Measurements from ENCODE around the gene DUOXA1.
"Not testable (repeated sequence)": the region's sequence is repeated elsewhere in the genome, so short reads cannot be mapped to it uniquely, and the experiment has no call there.

DUOXA1 gene

DNA sequence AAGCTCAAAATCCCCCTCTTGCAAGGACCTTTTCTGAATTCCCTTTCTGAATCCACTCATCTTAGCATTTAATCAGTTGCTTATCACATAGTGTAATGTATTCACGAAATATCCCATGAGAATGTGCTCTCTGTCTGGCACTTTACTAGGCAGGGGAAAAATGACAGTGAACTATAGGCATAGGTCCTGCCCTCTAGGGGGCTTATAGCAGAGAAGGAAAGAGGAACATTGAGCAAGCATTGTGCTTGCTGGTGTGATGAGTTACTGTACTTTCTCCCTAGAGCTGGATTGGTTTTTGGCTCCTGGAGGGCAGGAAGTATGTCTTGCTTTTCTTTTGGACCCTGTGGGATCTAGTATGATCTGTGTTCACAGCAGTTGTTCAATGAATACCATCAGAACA lies 42.2 kb downstream of the DUOXA1 start:
- DNase-seq: no peak

DNA sequence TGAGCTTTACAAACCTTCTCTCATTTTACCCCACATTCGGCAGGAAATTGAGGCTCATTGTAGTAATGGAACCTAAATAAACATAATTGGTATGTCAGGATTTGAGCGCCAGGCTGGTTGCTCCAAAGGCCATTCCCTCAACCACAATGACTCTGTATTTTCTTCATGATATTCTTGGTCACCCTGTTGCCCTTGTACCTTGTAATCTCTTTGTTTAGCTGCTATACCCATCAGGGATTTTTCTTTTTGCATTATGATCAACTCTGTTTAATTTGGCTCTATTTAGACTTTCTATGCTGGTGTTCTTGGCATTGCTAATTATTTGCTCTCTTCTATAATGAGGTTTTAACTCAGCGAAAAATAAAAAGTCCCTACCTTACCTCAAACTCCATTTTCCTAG lies 45.5 kb downstream of the DUOXA1 start:
- DNase-seq: no peak

DNA sequence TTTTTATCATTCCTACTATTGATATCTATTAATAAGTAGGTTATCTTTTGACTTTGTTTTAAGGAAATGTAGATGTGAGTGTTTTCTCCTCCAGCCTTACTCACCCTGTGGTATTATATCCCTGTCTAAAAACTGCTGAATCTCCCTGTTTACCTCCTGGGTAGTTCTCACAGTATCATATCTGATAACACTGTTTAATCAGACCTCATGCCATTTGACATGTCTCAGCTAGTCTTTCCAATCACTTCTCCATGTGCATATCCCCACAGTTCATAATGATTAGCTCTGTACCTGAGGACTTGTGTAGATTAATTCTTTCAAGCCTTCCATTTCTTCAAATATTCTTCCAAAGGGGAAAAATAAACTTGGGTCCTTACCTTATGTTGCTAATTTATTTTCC lies 46.5 kb downstream of the DUOXA1 start:
- DNase-seq: no peak

DNA sequence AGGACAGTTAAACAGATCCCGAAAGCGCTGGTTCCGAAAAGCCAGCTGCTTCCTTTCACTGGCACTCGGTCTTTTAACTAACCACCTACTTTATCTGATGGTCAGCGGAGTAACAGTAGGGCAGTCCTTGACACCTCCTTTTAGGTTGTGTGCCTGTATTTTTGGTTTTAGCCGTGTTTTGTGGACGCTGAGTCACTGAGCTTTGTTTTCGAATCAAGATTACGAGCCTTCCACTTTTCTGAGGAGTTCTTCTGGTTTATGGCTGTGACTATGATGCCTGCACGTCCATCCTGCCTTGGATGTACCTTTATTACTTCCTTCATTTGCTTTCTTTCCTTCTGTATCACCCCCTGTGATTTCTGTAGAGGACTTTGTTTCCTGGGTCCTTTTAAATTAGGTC lies 47.3 kb downstream of the DUOXA1 start:
- DNase-seq: not testable (repeated sequence)

DNA sequence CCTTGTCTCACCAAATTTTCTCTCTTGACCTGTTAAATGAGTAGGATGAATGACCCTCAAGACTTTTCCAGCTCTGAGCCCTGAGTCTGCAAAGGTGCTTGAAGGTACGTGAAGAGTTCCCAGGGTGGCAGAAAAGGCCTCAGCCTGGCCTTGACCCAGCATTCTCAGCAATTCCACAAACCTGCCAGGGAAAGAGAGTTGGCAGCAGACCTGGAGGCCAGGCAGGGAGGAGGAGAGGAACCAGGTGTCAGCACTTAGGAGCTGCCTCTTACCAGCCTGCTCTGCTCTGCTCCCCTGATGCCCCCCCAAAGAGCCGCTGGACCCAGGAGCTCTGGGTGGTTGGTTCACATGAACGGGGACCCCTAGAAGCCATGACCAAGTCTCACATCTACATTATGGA lies 49.1 kb downstream of the DUOXA1 start:
- peak; percentile 32 for DNase-seq

DNA sequence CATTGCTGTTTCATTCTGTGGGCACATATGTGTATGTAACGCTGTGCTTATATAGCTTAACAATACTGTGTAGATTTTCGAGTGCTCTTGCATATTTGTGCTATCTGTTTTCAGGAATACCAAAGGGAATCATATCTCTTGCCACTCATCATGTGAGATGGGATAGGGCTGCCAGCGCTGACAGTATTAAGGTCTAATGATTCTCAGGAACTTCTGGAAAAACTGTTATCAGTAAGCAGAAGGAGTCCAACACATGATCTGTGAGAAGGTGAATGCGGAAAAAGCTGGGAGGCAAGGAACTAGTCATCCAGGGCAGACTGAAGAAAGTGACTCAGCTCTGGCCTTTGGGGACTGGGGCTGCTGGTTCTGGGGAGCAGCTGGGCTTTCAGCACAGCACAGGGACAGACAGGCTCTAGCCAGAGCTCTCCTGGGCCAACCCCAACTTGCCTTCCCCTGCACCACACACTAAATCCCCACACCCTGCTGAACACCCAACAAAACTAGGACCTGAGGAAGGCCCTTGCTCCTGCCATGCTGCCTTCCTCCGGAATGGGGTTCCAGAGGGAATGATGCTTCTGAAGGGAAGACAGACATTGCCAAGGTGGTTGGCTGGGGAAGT lies 49.9 kb downstream of the DUOXA1 start:
- DNase-seq: not testable (repeated sequence)

DNA sequence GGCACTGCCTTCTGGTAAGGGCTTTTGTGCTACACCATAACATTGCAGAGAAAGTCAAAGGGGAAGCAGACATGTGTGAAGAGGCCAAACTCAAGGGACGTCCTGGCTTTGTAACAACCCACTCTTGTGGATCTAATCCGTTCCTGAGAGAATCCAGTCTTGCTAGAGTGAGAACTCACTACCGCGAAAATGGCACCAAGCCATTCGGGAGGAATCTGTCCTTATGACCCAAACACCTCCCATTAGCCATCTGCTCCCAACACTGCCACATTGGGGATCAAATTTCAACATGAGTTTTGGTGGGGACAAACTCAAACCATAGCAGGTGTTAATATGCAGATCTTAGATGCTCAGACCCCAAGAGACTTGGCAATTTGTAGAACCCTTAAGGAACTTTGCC lies 50.5 kb downstream of the DUOXA1 start:
- DNase-seq: peak; percentile 12

DNA sequence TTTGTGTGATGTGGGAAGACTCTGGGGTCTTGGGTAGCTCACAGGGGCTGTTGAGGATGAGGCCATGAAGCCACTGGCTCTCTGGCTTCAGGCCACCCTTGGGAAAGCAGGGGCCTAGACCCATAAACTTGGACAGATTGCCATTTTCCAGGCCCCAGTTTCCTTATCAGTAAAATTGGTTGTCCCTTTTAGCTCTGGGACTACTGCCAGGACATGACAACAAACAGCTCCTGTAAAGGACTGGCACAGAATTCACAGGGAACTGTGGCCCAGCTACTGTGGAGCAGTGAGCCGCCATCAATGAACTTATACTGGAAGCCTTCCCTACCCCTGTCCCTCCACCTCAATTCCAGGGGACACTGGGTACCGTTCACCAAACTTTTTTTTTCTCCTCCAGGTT lies 52.3 kb downstream of the DUOXA1 start:
- DNase-seq: not testable (repeated sequence)

DNA sequence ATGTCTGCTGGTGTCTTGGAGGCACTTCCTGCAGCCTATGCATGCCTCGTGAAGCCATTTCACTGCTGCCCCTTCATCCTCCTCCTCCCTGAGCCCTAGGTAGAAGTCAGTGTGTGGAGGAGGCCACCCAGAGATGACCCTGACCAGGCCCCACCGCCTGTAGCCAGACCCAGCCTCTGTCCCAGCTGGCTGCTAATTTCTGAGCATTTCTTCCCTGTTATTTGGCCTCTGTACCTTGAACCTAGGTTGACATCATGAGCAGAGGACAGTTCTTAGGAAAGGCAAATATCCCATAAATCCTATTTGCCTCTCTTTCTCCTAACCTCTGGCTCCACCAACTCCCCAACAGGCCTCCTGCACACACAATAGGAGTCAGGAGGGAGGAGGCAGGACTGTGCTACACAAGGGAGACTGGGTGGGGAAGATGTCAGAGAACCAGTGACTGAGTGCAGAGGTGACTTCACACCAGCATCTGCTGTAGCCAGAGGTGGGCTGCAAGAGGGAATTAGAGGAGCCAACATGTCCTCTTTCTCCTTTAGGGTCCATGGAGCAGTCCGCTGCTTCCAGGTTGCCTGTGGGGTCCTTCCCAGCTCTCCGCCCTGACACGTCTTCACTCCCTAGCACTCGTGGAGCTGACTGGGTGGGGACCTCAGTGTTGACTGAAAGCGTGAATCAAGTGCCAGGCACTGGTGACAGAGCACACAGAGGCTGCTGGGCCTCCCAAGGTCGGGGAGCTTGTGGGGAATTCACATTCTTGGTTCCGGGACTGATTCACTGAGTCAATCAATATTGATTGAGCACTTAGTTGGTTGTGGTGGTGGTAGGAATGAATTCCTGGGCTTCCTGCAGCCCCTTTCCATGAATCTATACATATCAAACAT lies 54.0 kb downstream of the DUOXA1 start:
- DNase-seq: not testable (repeated sequence)

DNA sequence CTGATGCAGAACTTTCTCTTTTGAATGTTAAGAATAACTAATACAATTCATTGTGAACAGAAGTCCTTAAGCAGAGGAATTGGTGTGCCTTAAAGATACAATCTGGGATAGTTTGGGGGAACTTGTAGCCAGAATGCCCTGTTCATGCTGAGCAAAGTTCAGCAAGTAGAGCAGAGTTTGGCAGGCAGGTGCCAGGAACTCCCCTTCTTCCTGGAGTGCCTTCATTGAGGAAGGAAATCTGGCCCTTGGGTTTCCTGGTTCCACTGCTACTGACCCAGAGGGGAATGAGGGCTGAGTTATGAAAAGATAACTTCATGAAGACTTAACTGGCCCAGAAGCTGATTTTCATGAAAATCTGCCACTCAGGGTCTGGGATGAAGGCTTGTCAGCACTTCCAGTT lies 56.1 kb downstream of the DUOXA1 start:
- DNase-seq: not testable (repeated sequence)

DNA sequence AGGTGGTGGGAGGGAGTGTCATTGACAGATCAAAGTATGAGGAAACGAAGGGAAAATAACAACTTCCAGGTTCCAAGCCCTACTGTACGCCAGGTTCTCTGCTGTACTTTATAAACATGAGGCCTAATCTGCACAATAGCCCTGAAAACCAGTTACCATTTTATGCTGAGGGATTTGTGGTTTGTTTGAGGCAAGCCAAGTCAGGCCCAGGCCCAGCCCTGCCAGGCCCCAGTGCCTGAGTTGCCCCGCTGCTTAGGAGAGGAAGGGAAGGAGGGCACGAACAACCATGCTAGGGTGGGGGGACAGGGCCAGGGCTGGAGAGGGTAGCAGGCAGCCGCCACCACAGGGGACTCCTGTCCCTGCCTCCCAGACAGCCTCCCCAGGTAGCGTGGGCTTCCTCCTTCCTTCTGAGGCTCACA lies 59.7 kb downstream of the DUOXA1 start:
- DNase-seq: not testable (repeated sequence)

All from DMS79 (cell line).